ENCODE data around the gene DDX41.

DDX41 gene

GRCh38 chr5:177483994-177484901, 32.5 kb downstream of the DDX41 start:
- no peak for DNase-seq (ENCODE audit: low read depth in 2 of 2)

GRCh38 chr5:177483042-177483441, 33.7 kb downstream of the DDX41 start:
- no peak for DNase-seq (ENCODE audit: low read depth in 2 of 2)

GRCh38 chr5:177482359-177482795, 34.4 kb downstream of the DDX41 start:
- no peak for DNase-seq (ENCODE audit: low read depth in 2 of 2)

- no peak for DNase-seq (ENCODE audit: low read depth in 2 of 2)
Observed at GRCh38 chr5:177479774-177480173, 37.0 kb downstream of the DDX41 start.

GRCh38 chr5:177478711-177479646, 37.8 kb downstream of the DDX41 start:
- DNase-seq (ENCODE audit: low read depth in 2 of 2): no peak

- no peak for DNase-seq (ENCODE audit: low read depth in 2 of 2)
Observed at GRCh38 chr5:177477701-177478477, 38.9 kb downstream of the DDX41 start.

GRCh38 chr5:177476531-177477233, 40.1 kb downstream of the DDX41 start:
- DNase-seq (ENCODE audit: low read depth in 2 of 2): no peak

GRCh38 chr5:177475563-177476427, 41.0 kb downstream of the DDX41 start:
- no peak for DNase-seq (ENCODE audit: low read depth in 2 of 2)

- DNase-seq (ENCODE audit: low read depth in 2 of 2): no peak
Observed at GRCh38 chr5:177474846-177475562, 41.8 kb downstream of the DDX41 start.

GRCh38 chr5:177474002-177474476, 42.7 kb downstream of the DDX41 start:
- no peak for DNase-seq (ENCODE audit: low read depth in 2 of 2)

GRCh38 chr5:177473443-177474001, 43.2 kb downstream of the DDX41 start, which contains the start of gene DBN1:
TSS of gene DBN1 (minus strand) at chr5:177473634. CDS start at chr5:177473521, 113 bp downstream.
- DNase-seq (ENCODE audit: low read depth in 2 of 2): no peak

- peak in 1 of 2 experiments; percentile 42 for DNase-seq (ENCODE audit: low read depth in 2 of 2)
Observed at GRCh38 chr5:177472460-177473442, 44.0 kb downstream of the DDX41 start.

GRCh38 chr5:177471610-177472356, 45.0 kb downstream of the DDX41 start:
- DNase-seq (ENCODE audit: low read depth in 2 of 2): no peak

GRCh38 chr5:177470759-177471536, 45.8 kb downstream of the DDX41 start:
- DNase-seq (ENCODE audit: low read depth in 2 of 2): no peak

- no peak for DNase-seq (ENCODE audit: low read depth in 2 of 2)
Observed at GRCh38 chr5:177469750-177470525, 46.8 kb downstream of the DDX41 start.
